ENCODE data around the gene SNCB.
"Not testable (repeated sequence)": the region's sequence is repeated elsewhere in the genome, so short reads cannot be mapped to it uniquely, and the experiment has no call there.

The SNCB gene

GRCh38 chr5:176608937-176609723 is 21.2 kb downstream of the SNCB start:
- Histone ChIP-seq H3K27me3 (no peaks in the 10 kb centered on the region), H3K4me1 (peaks cover 17% of the 10 kb centered on the region), H3K4me3 (ENCODE audit: low read depth, low read length) (peak overlapping the region; percentile 77), H3K9me3 (no peaks in the 10 kb centered on the region), H3K36me3 (no peaks in the 10 kb centered on the region)
- peak; percentile 62 for DNase-seq
- TF ChIP-seq CTCF (IDR thresholded peaks at IDR 0.05; ENCODE audit: low read depth, low read length) = no peak

GRCh38 chr5:176608142-176608705 is 22.1 kb downstream of the SNCB start:
- no peak for DNase-seq
- no peaks in the 10 kb centered on the region for H3K9me3 ChIP-seq
- H3K4me3 ChIP-seq (ENCODE audit: low read depth, low read length) = no peak overlapping the region
- peaks cover 11% of the 10 kb centered on the region for H3K4me1 ChIP-seq
- H3K36me3 ChIP-seq = no peaks in the 10 kb centered on the region
- no peak for TF ChIP-seq CTCF (IDR thresholded peaks at IDR 0.05; ENCODE audit: low read depth, low read length)
- no peaks in the 10 kb centered on the region for H3K27me3 ChIP-seq

GRCh38 chr5:176606875-176607274 is 23.5 kb downstream of the SNCB start:
- no peak for TF ChIP-seq CTCF (IDR thresholded peaks at IDR 0.05; ENCODE audit: low read depth, low read length)
- no peak for DNase-seq
- Histone ChIP-seq H3K4me3 (ENCODE audit: low read depth, low read length) (no peak overlapping the region), H3K9me3 (no peaks in the 10 kb centered on the region), H3K36me3 (no peaks in the 10 kb centered on the region), H3K27me3 (no peaks in the 10 kb centered on the region), H3K4me1 (peaks cover 11% of the 10 kb centered on the region)

GRCh38 chr5:176606032-176606431 is 24.3 kb downstream of the SNCB start:
- H3K27me3 ChIP-seq = no peaks in the 10 kb centered on the region
- no peak for TF ChIP-seq CTCF (IDR thresholded peaks at IDR 0.05; ENCODE audit: low read depth, low read length)
- H3K9me3 ChIP-seq = no peaks in the 10 kb centered on the region
- H3K4me3 ChIP-seq (ENCODE audit: low read depth, low read length) = no peak overlapping the region
- DNase-seq = peak; percentile 54
- peaks cover 11% of the 10 kb centered on the region for H3K4me1 ChIP-seq
- H3K36me3 ChIP-seq = no peaks in the 10 kb centered on the region

GRCh38 chr5:176603091-176603490 is 27.2 kb downstream of the SNCB start:
- peaks cover 9% of the 10 kb centered on the region for H3K4me1 ChIP-seq
- no peaks in the 10 kb centered on the region for H3K9me3 ChIP-seq
- TF ChIP-seq CTCF (IDR thresholded peaks at IDR 0.05; ENCODE audit: low read depth, low read length) = no peak
- H3K36me3 ChIP-seq = peaks cover 16% of the 10 kb centered on the region
- no peaks in the 10 kb centered on the region for H3K27me3 ChIP-seq
- H3K4me3 ChIP-seq (ENCODE audit: low read depth, low read length) = no peak overlapping the region
- no peak for DNase-seq

GRCh38 chr5:176601901-176602482 is 28.3 kb downstream of the SNCB start:
- Histone ChIP-seq H3K4me3 (ENCODE audit: low read depth, low read length) (no peak overlapping the region), H3K27me3 (no peaks in the 10 kb centered on the region), H3K36me3 (peaks cover 23% of the 10 kb centered on the region), H3K4me1 (peaks cover 9% of the 10 kb centered on the region), H3K9me3 (no peaks in the 10 kb centered on the region)
- DNase-seq = no peak
- TF ChIP-seq CTCF (IDR thresholded peaks at IDR 0.05; ENCODE audit: low read depth, low read length) = no peak

GRCh38 chr5:176599749-176600430 is 30.4 kb downstream of the SNCB start:
- peaks cover 23% of the 10 kb centered on the region for H3K36me3 ChIP-seq
- H3K4me1 ChIP-seq; H3K9me3 ChIP-seq; H3K27me3 ChIP-seq; H3K4me3 ChIP-seq (ENCODE audit: low read depth, low read length); DNase-seq: not testable (repeated sequence)
